HepG2 (cell line): ENCODE results near the gene B3GNT8. TPM values are rescaled to one million over a fixed set of nuclear protein-coding genes. Genes with fewer than 3 reads are reported as not detected.

Experiments used
- BHLHE40 ChIP-seq: IDR thresholded peaks from 2 replicates; pipeline ENCODE4 v1.6.1; 2011; ENCODE audit warnings: low read length, improper control_type of control experiment
- CHD4 ChIP-seq: fragments of 200-600 bp; sonication (generic); IDR thresholded peaks from 2 replicates; pipeline ENCODE4 v1.7.0; 2017; ENCODE audit warnings: mild to moderate bottlenecking, low read length, borderline replicate concordance
- HHEX ChIP-seq: IDR thresholded peaks from 2 replicates; pipeline ENCODE4 v1.6.1; 2016; ENCODE audit warnings: control low read depth
- MAF1 ChIP-seq: sonication (generic); formaldehyde crosslinking; IDR thresholded peaks from 2 replicates; pipeline ENCODE4 v1.5.0; 2020; ENCODE audit warnings: missing genetic modification reagents, borderline replicate concordance
- NCOR1 ChIP-seq: fragments of 200-600 bp; sonication (generic); IDR thresholded peaks from 2 replicates; pipeline ENCODE4 v1.7.0; 2017; ENCODE audit warnings: antibody characterized with exemption, low read length, borderline replicate concordance
- NFIC ChIP-seq: IDR thresholded peaks from 2 replicates; pipeline ENCODE4 v1.6.1; 2012; ENCODE audit warnings: mild to moderate bottlenecking, low read length, inconsistent platforms
- NFKB2 ChIP-seq: sonication (generic); formaldehyde crosslinking; IDR thresholded peaks from 2 replicates; pipeline ENCODE4 v1.4.0; 2020; ENCODE audit warnings: missing genetic modification reagents, borderline replicate concordance
- PRDM4 ChIP-seq: sonication (generic); formaldehyde crosslinking; IDR thresholded peaks from 2 replicates; pipeline ENCODE4 v1.9.0; 2021; ENCODE audit warnings: missing genetic modification reagents, borderline replicate concordance
- RFX3 ChIP-seq: IDR thresholded peaks from 2 replicates; pipeline ENCODE4 v1.6.1; 2016; ENCODE audit warnings: missing biosample characterization, missing genetic modification reagents
- RFXAP ChIP-seq: sonication (generic); formaldehyde crosslinking; IDR thresholded peaks from 2 replicates; pipeline ENCODE4 v1.4.0; 2020; ENCODE audit warnings: missing genetic modification reagents, borderline replicate concordance
- SMAD1 ChIP-seq: sonication (generic); formaldehyde crosslinking; IDR thresholded peaks from 2 replicates; pipeline ENCODE4 v1.4.0; 2020; ENCODE audit warnings: missing genetic modification reagents, low read depth, mild to moderate bottlenecking, borderline replicate concordance
- SP5 ChIP-seq: IDR thresholded peaks from 2 replicates; pipeline ENCODE4 v1.6.1; 2016; ENCODE audit warnings: low read depth, borderline replicate concordance
- ZFP36 ChIP-seq: fragments of 150-350 bp; IDR thresholded peaks from 2 replicates; pipeline ENCODE4 v1.6.1; 2018; ENCODE audit warnings: borderline replicate concordance, low read length, low read depth; ENCODE audit not compliant: partially characterized antibody
- ZKSCAN5 ChIP-seq: sonication (generic); formaldehyde crosslinking; IDR thresholded peaks from 2 replicates; pipeline ENCODE4 v1.5.1; 2020; ENCODE audit warnings: mild to moderate bottlenecking, missing genetic modification reagents
- ZNF160 ChIP-seq: sonication (generic); formaldehyde crosslinking; IDR thresholded peaks from 2 replicates; pipeline ENCODE4 v1.8.0; 2022; ENCODE audit warnings: mild to moderate bottlenecking, inconsistent platforms, missing genetic modification reagents
- ZNF572 ChIP-seq: sonication (generic); formaldehyde crosslinking; IDR thresholded peaks from 2 replicates; pipeline ENCODE4 v1.5.1; 2020; ENCODE audit warnings: mild to moderate bottlenecking, missing genetic modification reagents
- ZNF678 ChIP-seq: sonication (generic); formaldehyde crosslinking; IDR thresholded peaks from 2 replicates; pipeline ENCODE4 v1.4.0; 2020; ENCODE audit warnings: mild to moderate bottlenecking, missing genetic modification reagents
- ZNF713 ChIP-seq: sonication (generic); formaldehyde crosslinking; IDR thresholded peaks from 2 replicates; pipeline ENCODE4 v1.4.0; 2020; ENCODE audit warnings: mild to moderate bottlenecking, missing genetic modification reagents
- polyA plus RNA-seq, 8 experiments: library from polyadenylated mRNA; depleted of rRNA in 3 of 8; stranded (reverse) in 7 of 8; unstranded in 1 of 8; fragments of >200 nt; fragmentation: Illumina TruSeq in 4 of 8; extraction: Trizol in 4 of 8; gene quantifications; 2 replicates each; pipeline versions ENCODE4 v1.2.1 to v1.2.3, GENCODE V29; 2011 to 2016; ENCODE audit warnings: low read depth in 4 of 8, missing spikeins in 1 of 8, mixed read lengths in 1 of 8; ENCODE audit not compliant: insufficient read depth in 1 of 8
- total RNA-seq, 5 experiments: library from RNA; depleted of rRNA; stranded (reverse); fragments of >200 nt; fragmentation: Illumina TruSeq; extraction: Trizol; gene quantifications; 2 replicates each; pipeline ENCODE4 v1.2.3, GENCODE V29; 2016; ENCODE audit warnings: low read depth in 1 of 5
- TF ChIP-seq, protein P1 (sequence below): IDR thresholded peaks from 2 replicates; pipeline ENCODE4 v1.6.1; 2016; ENCODE audit warnings: missing genetic modification reagents, missing compliant biosample characterization
- TF ChIP-seq, protein P2 (sequence below): sonication (generic); formaldehyde crosslinking; IDR thresholded peaks from 2 replicates; pipeline ENCODE4 v1.8.0; 2022; ENCODE audit warnings: missing genetic modification reagents, mild to moderate bottlenecking, borderline replicate concordance
- TF ChIP-seq, protein P3 (sequence below): sonication (generic); formaldehyde crosslinking; IDR thresholded peaks from 2 replicates; pipeline ENCODE4 v1.4.0; 2020; ENCODE audit warnings: mild to moderate bottlenecking, missing genetic modification reagents
- TF ChIP-seq, protein P4 (sequence below): sonication (generic); formaldehyde crosslinking; IDR thresholded peaks from 2 replicates; pipeline ENCODE4 v1.4.0; 2020; ENCODE audit warnings: low read depth, mild to moderate bottlenecking, missing genetic modification reagents
- TF ChIP-seq, protein P5 (sequence below): sonication (generic); formaldehyde crosslinking; IDR thresholded peaks from 2 replicates; pipeline ENCODE4 v1.5.0; 2020; ENCODE audit warnings: missing genetic modification reagents

B3GNT8 gene
- total and polyA plus RNA-seq, 2 of the 13 experiments (the other 11 are each of a cell fraction or from before 2014, with no cell fraction given), result 0.26 to 1.9 TPM

DNA sequence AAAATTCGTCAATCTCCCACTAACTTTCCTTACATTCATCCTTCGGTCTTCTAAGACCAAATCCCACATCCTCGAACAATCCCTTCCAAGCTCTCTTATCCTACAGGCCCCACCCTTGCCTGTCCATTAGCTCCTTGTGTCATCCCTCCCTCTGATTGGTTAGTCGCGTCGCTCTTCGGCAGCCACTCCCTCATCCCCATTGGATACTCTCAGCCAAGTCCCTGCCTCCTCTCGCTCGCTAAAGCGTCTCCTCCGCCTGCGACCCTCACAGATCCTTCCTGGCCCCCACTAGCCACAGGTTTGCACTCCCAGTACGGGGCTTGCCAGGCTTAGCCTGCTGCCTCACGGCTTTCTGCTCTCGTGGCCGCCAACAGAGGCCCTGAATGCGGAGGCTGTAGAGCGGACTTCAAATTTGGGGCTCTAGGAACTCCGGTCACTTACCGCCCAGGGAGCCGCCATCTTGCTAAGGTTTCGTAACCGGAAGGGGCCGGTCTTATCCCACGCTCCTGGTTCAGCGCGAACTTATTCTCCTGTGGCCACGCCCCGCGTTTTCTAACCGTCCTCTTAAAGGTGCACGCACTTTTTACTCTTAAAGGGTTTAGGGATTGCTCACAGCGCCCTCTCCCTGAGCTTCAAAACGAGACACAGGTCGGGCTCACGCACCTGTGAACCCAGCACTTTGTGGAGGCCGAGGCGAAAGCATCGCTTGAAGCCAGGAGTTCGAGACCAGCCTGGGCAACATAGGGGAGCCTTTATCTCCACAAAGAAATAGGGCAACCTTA is 12.5 kb upstream of the B3GNT8 start, which contains the start of gene DMAC2 (continued):
- TF ChIP-seq NCOR1 (0 out of 2 replicates have a peak, but pooled peaks have one; percentile 39), NFKB2 (CRISPR knock-in tag) (peak; percentile 19; the same call in 1 of the 2 replicates), CHD4 (no peak; the same call in 1 of the 2 replicates), MAF1 (CRISPR knock-in tag) (no peak), RFX3 (CRISPR knock-in tag) (no peak), BHLHE40 (no peak), RFXAP (CRISPR knock-in tag) (peak; percentile 30; the same call in 1 of the 2 replicates), SMAD1 (no peak), HHEX (CRISPR knock-in tag) (no peak), ZNF572 (CRISPR knock-in tag) (no peak), NFIC (no peak), ZFP36 (no peak), SP5 (CRISPR knock-in tag) (peak; percentile 47; the same call in 1 of the 2 replicates), ZNF678 (CRISPR knock-in tag) (peak; percentile 50; the same call in 1 of the 2 replicates), ZNF713 (CRISPR knock-in tag) (no peak), ZKSCAN5 (no peak), PRDM4 (no peak), ZNF160 (CRISPR knock-in tag) (no peak)
- TF ChIP-seq, protein P1, sequence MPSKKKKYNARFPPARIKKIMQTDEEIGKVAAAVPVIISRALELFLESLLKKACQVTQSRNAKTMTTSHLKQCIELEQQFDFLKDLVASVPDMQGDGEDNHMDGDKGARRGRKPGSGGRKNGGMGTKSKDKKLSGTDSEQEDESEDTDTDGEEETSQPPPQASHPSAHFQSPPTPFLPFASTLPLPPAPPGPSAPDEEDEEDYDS, result peak; percentile 76
- TF ChIP-seq, protein P2, sequence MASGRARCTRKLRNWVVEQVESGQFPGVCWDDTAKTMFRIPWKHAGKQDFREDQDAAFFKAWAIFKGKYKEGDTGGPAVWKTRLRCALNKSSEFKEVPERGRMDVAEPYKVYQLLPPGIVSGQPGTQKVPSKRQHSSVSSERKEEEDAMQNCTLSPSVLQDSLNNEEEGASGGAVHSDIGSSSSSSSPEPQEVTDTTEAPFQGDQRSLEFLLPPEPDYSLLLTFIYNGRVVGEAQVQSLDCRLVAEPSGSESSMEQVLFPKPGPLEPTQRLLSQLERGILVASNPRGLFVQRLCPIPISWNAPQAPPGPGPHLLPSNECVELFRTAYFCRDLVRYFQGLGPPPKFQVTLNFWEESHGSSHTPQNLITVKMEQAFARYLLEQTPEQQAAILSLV, result peak; percentile 28; the same call in 1 of the 2 replicates
- TF ChIP-seq, protein P3, sequence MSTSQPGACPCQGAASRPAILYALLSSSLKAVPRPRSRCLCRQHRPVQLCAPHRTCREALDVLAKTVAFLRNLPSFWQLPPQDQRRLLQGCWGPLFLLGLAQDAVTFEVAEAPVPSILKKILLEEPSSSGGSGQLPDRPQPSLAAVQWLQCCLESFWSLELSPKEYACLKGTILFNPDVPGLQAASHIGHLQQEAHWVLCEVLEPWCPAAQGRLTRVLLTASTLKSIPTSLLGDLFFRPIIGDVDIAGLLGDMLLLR (CRISPR knock-in tag), result no peak
- TF ChIP-seq, protein P4, sequence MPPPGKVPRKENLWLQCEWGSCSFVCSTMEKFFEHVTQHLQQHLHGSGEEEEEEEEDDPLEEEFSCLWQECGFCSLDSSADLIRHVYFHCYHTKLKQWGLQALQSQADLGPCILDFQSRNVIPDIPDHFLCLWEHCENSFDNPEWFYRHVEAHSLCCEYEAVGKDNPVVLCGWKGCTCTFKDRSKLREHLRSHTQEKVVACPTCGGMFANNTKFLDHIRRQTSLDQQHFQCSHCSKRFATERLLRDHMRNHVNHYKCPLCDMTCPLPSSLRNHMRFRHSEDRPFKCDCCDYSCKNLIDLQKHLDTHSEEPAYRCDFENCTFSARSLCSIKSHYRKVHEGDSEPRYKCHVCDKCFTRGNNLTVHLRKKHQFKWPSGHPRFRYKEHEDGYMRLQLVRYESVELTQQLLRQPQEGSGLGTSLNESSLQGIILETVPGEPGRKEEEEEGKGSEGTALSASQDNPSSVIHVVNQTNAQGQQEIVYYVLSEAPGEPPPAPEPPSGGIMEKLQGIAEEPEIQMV (CRISPR knock-in tag), result no peak
- TF ChIP-seq, protein P5, sequence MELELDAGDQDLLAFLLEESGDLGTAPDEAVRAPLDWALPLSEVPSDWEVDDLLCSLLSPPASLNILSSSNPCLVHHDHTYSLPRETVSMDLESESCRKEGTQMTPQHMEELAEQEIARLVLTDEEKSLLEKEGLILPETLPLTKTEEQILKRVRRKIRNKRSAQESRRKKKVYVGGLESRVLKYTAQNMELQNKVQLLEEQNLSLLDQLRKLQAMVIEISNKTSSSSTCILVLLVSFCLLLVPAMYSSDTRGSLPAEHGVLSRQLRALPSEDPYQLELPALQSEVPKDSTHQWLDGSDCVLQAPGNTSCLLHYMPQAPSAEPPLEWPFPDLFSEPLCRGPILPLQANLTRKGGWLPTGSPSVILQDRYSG, result no peak
